SK-N-SH (cell line): ENCODE results near the gene CKMT1B.
"Not testable (repeated sequence)": the region's sequence is repeated elsewhere in the genome, so short reads cannot be mapped to it uniquely, and the experiment has no call there.

ENCODE experiments used
- CHD2 ChIP-seq: fragments of 150-350 bp; IDR thresholded peaks from 2 replicates; pipeline ENCODE4 v1.6.1; 2018; ENCODE audit warnings: low read length; ENCODE audit not compliant: partially characterized antibody
- ELF1 ChIP-seq: IDR thresholded peaks from 2 replicates; pipeline ENCODE4 v1.4.0; 2012
- FOXJ3 ChIP-seq: sonication (generic); formaldehyde crosslinking; IDR thresholded peaks from 2 replicates; pipeline ENCODE4 v1.5.1; 2020; ENCODE audit warnings: mild to moderate bottlenecking, missing genetic modification reagents
- JUND ChIP-seq: IDR thresholded peaks from 2 replicates; pipeline ENCODE4 v1.4.0; 2012
- MXI1 ChIP-seq: IDR thresholded peaks from 2 replicates; pipeline ENCODE4 v1.6.1; 2012; ENCODE audit warnings: mild to moderate bottlenecking, low read depth, low read length, improper control_type of control experiment
- NRF1 ChIP-seq: IDR thresholded peaks from 2 replicates; pipeline ENCODE4 v1.6.1; 2012; ENCODE audit warnings: low read depth, mild to moderate bottlenecking, low read length
- POLR2AphosphoS5 ChIP-seq: IDR thresholded peaks from 2 replicates; pipeline ENCODE4 v1.6.1; 2012; ENCODE audit warnings: low read depth, low read length
- SIN3A ChIP-seq: IDR thresholded peaks from 2 replicates; pipeline ENCODE4 v1.6.1; 2012; ENCODE audit warnings: low read depth, mild to moderate bottlenecking, low read length, moderate library complexity, borderline replicate concordance
- SMC3 ChIP-seq: IDR thresholded peaks from 2 replicates; pipeline ENCODE4 v1.6.1; 2012; ENCODE audit warnings: low read depth, low read length, improper control_type of control experiment
- YY1 ChIP-seq: IDR thresholded peaks from 2 replicates; pipeline ENCODE4 v1.4.0; 2012; ENCODE audit warnings: low read depth, mild to moderate bottlenecking
- TF ChIP-seq, protein P1 (sequence below): fragments of 200-600 bp; sonication (generic); IDR thresholded peaks from 2 replicates; pipeline ENCODE4 v1.6.1; 2017; ENCODE audit warnings: antibody characterized with exemption, mild to moderate bottlenecking, moderate library complexity
- TF ChIP-seq, protein P2 (sequence below): IDR thresholded peaks from 2 replicates; pipeline ENCODE4 v1.4.0; 2012; ENCODE audit warnings: low read depth

DNA sequence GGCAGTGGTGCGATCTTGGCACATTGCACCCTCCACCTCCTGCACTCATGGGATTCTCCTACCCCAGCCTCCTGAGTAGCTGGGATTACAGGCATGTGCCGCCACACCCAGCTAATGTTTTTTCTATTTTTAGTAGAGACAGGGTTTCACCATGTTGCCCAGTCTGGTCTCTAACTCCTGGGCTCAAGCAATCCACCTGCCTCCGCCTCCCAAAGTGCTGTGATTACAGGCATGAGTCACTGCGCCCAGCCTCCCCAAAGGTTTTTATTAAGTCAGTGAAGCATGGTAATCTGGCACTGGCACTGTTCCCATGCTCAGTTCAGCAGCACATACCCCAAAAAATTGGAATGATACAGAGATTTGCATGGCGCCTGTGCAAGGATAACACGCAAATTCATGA, 8.4 kb downstream of the CKMT1B start:
- not testable (repeated sequence) for TF ChIP-seq JUND; SIN3A; POLR2AphosphoS5; FOXJ3 (CRISPR knock-in tag); CHD2; MXI1; SMC3; NRF1; ELF1; YY1
- TF ChIP-seq, protein P1, sequence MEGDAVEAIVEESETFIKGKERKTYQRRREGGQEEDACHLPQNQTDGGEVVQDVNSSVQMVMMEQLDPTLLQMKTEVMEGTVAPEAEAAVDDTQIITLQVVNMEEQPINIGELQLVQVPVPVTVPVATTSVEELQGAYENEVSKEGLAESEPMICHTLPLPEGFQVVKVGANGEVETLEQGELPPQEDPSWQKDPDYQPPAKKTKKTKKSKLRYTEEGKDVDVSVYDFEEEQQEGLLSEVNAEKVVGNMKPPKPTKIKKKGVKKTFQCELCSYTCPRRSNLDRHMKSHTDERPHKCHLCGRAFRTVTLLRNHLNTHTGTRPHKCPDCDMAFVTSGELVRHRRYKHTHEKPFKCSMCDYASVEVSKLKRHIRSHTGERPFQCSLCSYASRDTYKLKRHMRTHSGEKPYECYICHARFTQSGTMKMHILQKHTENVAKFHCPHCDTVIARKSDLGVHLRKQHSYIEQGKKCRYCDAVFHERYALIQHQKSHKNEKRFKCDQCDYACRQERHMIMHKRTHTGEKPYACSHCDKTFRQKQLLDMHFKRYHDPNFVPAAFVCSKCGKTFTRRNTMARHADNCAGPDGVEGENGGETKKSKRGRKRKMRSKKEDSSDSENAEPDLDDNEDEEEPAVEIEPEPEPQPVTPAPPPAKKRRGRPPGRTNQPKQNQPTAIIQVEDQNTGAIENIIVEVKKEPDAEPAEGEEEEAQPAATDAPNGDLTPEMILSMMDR: not testable (repeated sequence)
- TF ChIP-seq, protein P2, sequence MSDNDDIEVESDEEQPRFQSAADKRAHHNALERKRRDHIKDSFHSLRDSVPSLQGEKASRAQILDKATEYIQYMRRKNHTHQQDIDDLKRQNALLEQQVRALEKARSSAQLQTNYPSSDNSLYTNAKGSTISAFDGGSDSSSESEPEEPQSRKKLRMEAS: not testable (repeated sequence)
